ENCODE data around the gene INHBB.
"Not testable (repeated sequence)": the region's sequence is repeated elsewhere in the genome, so short reads cannot be mapped to it uniquely, and the experiment has no call there.

The INHBB gene

GRCh38 chr2:120383631-120384340 lies 37.9 kb downstream of the INHBB start:
- no peak for DNase-seq

- DNase-seq, result no peak
Measured at GRCh38 chr2:120384486-120385354, 38.8 kb downstream of the INHBB start.

GRCh38 chr2:120385355-120386127 lies 39.6 kb downstream of the INHBB start:
- no peak for DNase-seq

GRCh38 chr2:120388222-120389035 lies 42.5 kb downstream of the INHBB start:
- DNase-seq, result no peak

GRCh38 chr2:120389036-120389391 lies 43.1 kb downstream of the INHBB start:
- no peak for DNase-seq

- DNase-seq, result no peak
Measured at GRCh38 chr2:120390381-120391055, 44.6 kb downstream of the INHBB start.

- DNase-seq, result not testable (repeated sequence)
Measured at GRCh38 chr2:120391382-120391781, 45.4 kb downstream of the INHBB start.

- no peak for DNase-seq
Measured at GRCh38 chr2:120391911-120392665, 46.2 kb downstream of the INHBB start.

- DNase-seq, result no peak
Measured at GRCh38 chr2:120392923-120393322, 47.0 kb downstream of the INHBB start.

GRCh38 chr2:120393456-120393855 lies 47.5 kb downstream of the INHBB start:
- DNase-seq, result no peak

GRCh38 chr2:120394764-120395163 lies 48.8 kb downstream of the INHBB start:
- no peak for DNase-seq

GRCh38 chr2:120395221-120396012 lies 49.5 kb downstream of the INHBB start:
- no peak for DNase-seq

GRCh38 chr2:120396013-120396860 lies 50.3 kb downstream of the INHBB start:
- DNase-seq, result no peak

GRCh38 chr2:120396861-120397811 lies 51.2 kb downstream of the INHBB start:
- no peak for DNase-seq

GRCh38 chr2:120398051-120398995 lies 52.4 kb downstream of the INHBB start:
- no peak for DNase-seq

- no peak for DNase-seq
Measured at GRCh38 chr2:120398996-120399888, 53.3 kb downstream of the INHBB start.
